Activated CD4-positive, alpha-beta T cell treated with anti-CD3 and anti-CD28 coated beads for 24 hours (primary cell): ENCODE measurements around the gene CNST.
"Not testable (repeated sequence)": the region's sequence is repeated elsewhere in the genome, so short reads cannot be mapped to it uniquely, and the experiment has no call there.

ENCODE experiments used
- DNase-seq, 2 donors: peaks; one replicate each; pipeline ENCODE4 v3.0.0-alpha.2; 2020; ENCODE audit warnings: low read depth in 2 of 2

The CNST gene

GRCh38 chr1:246583056-246583440 lies 16.8 kb downstream of the CNST start:
- no peak for DNase-seq

GRCh38 chr1:246583448-246584185 lies 17.4 kb downstream of the CNST start:
- no peak for DNase-seq

DNA sequence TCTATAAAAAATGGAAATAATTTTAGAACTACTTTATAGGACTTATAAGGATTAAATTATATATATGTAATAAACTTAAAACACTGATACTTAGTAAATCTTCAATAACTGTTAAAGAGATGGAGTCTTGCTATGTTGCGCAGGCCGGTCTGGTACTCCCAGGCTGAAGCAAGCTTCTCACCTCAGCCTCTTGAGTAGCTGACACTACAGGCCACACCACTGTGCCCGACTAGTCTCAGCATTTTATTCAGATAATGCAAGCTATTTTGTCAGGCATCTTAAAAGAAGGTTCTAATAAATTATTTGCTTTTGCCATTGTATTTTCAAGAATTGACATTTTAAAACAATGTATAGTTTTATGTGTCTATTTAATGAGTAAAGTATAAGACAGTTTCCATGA lies 20.8 kb downstream of the CNST start:
- no peak for DNase-seq

DNA sequence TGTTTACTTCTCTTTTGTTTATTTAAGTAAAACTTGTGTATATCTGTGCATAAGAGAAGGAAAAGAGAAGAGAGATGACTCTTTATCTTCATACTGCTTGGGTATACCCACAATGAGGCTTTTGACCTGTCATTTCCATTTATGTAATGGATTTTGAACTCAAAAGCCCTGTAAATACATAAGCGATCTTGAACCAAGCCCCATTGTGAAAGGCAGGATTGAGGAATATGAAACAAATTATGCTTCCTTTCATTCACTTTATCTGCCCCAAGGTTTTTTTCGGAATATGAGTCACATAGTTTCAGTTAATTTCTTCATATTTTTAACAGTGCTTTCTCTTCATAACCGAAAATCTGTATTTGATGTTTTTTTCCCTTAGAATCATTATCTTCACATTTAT lies 21.4 kb downstream of the CNST start:
- no peak for DNase-seq

- DNase-seq = no peak
Observed at GRCh38 chr1:246588159-246588721, 22.0 kb downstream of the CNST start.

GRCh38 chr1:246589919-246590318 lies 23.7 kb downstream of the CNST start:
- DNase-seq = not testable (repeated sequence)

DNA sequence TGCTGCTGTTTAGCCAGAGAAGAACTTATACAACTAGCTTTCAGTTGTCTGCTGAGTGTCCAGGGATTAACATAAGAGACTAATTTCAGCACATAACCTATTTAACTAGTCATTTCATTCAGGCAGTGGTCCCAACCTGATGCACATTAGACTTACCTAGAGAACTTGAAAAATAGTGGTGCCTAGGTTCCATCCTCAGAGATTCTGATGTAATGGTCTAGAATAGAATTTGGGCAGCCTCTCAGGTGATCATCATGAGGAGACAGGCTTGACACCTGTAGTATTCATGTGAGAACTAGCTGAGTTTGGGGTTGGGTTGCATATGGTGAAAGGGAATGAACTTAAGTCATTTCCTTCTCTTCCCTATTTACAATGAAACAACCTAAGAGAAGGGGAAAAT lies 24.8 kb downstream of the CNST start:
- no peak for DNase-seq

DNA sequence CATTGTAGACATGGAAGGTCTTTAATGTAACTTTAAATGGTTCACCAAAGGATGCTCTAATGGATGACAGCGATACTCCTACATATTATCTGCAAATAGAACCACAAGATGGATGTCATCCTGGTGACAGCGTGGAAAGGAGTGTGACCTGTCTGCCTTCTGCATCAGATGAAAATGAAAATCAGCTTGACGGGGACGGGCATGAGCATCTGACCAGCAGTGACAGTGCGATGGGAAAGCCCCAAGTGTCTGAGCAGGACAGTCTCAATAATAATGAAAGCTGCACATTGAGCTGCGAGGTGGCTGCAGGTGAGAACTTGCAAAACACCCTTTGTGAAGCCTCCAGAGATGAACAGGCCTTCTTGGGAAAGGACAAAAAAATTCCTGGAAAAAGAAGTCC lies 25.2 kb downstream of the CNST start:
- no peak for DNase-seq

DNA sequence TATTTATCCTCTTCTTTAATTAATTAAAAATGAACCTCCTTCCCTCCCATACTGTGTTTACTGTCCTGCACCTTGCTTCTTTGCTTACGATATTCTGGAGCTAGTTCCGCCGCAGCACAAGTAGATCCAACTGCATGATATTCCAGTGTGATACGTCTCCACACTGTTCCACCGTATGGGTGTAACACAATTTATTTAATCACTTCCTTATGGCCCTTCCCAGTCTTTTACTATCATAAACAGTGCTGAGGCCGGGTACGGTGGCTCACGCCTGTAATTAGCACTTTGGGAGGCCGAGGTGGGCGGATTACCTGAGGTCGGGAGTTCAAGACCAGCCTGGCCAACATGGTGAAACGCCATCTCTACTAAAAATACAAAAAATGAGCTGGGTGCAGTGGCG lies 25.7 kb downstream of the CNST start:
- no peak for DNase-seq

GRCh38 chr1:246592695-246593094 lies 26.4 kb downstream of the CNST start:
- DNase-seq = no peak

DNA sequence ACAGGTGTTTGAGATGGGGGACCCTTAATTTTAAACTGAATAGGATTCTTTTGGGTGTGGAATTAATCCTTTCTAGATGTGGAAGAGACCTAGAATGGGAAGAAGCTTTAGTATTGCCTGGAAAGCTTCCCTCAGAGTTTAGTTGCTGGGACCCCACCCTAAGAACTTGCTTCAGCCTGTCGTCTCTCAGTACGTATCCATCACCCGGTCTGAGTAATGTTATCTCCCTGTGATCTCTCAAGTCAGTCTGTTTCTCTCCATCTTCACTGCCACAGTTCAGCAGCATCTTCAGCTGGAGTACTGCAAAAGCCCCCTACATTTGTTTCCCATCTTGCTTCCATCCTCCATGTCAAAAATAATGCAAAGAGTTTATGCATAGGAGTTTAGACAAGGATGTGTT lies 28.9 kb downstream of the CNST start:
- DNase-seq = no peak

DNA sequence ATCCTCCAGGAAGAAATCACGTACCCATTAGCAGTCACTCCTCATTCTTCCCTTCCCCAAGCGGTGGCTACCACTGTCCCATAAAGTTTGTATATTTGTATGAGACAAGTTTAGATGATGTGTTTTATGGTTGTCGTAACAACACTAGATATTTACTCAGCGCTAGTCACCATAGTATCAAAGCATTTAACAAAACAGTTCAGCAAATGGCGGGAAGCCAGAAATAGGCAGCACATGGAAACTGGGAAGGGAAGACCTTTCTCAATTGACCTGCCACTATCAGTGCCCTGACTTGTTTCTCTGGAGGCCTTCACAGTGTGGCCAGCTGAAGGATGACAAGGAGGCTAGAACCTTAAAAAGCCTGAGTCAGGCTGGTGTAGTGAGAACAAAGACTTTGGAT lies 31.1 kb downstream of the CNST start:
- DNase-seq = no peak

- no peak for DNase-seq
Observed at GRCh38 chr1:246597971-246598370, 31.7 kb downstream of the CNST start.

- DNase-seq = no peak
Observed at GRCh38 chr1:246599315-246599714, 33.1 kb downstream of the CNST start.

GRCh38 chr1:246600579-246600978 lies 34.3 kb downstream of the CNST start:
- no peak for DNase-seq

GRCh38 chr1:246602194-246602593 lies 35.9 kb downstream of the CNST start:
- DNase-seq = no peak

GRCh38 chr1:246605231-246605630 lies 39.0 kb downstream of the CNST start:
- DNase-seq = not testable (repeated sequence)

DNA sequence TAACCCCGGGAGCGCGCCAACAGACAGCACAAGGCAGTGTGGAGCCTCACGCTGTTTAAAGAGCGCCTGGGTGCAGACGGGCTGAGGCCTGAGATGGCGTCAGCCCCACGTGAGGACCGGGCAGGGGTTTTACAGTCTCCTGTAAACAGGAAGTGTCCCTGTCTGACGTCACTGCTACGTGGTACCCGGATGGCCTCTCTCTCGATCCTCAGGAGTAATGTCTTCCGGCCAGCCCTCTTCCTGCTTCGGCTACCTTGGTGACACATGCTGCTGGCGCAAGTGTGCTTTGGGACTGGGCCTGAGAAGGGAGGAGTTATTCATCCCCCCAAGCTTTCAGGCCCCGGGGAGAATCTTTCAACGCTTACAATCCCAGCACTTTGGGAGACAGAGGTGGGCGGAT lies 41.2 kb downstream of the CNST start:
- no peak for DNase-seq

DNA sequence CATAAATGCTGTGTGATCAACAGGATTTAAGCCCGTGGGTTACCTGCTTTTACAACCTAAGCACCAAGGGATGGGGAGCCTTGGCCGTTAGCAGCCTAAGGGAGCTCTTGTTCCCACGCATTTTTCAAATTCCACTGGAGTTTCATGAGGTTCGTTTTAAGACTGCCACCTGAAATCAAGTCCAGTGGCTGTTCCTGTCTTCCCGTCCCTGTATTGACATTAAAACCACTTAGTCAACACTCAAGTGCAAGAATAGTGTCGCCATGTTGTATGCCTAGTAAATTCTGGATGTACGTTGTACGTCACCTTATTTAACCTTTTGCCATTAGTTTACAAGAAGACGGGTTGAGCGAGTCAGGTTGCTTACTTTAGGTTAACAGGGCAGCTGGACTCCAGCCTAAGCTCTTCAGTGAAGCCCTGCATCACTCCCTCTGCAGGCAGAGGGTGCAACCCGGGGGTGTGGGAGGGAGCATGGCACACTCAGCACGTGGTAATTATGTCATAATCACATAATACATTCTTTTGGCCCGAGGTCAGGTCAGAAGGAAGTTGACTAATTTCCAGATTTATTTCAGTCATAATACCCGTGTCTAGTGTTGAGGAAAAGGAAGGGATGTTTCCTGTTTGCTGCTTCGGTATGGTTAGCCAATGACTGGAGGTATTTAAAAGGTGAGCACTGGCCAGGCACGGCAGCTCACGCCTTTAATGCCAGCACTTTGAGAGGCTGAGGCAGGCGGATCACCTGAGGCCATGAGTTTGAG lies 42.5 kb downstream of the CNST start:
- no peak for DNase-seq

GRCh38 chr1:246609632-246610031 lies 43.4 kb downstream of the CNST start:
- no peak for DNase-seq

DNA sequence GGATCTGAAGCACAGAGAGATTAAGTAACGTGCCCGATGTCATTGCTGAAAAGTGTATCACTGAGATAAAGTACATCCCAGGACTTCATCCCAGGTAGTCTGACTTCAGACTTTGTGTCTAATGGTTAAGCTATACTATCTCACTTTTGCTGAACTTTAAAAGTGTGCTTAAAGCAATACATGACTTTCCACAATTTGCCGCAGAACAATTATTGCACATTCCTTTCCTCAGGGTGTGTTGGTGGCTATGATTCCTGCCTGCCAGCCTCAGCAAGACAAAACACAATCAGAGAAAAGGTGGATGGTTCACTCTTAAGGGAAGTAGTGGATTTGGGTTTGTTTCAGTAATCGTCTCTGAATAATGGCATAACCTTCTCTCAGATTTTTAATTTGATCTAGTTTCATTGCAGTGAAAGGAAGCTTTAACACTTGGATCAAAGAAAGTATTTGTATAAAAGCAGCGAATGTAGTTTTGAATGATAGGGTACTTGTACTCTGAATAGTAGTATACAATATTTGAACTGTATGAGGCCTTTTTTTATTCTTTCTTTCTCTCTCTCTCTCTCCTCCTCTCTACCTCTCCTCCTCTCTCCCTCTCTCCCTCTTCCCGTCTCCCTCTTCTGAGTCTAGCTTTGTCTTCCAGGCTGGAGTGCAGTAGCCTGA lies 47.0 kb downstream of the CNST start:
- DNase-seq = no peak

DNA sequence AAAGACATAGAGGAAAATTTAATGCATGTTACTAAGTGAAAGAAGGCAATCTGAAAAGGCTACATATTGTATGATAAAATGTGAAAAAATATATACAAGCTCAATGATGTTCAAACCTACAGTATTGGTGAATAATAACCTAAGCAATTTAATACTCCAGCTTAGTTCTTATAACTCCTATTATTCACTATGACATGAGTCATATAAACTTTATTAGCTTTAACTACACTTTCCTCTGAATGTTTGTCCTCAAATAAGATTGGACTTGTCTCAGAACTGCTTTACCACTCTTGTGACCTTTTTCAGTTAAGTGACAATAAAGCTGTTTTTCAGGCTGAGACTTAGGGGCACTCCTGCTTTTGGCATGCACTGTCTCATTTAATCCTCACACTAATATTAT lies 50.9 kb downstream of the CNST start:
- no peak for DNase-seq

GRCh38 chr1:246617768-246618167 lies 51.5 kb downstream of the CNST start:
- no peak for DNase-seq
